HEK293T (cell line): ENCODE data around the gene TMEM232.

ENCODE experiments used
- PKNOX1 ChIP-seq: fragments of 450-650 bp; IDR thresholded peaks from 2 replicates; pipeline ENCODE4 v1.6.1; 2016
- SP1 ChIP-seq: fragments of 450-650 bp; IDR thresholded peaks from 2 replicates; pipeline ENCODE4 v1.6.1; 2017

- TF ChIP-seq SP1 (no peak), PKNOX1 (no peak)
Measured at GRCh38 chr5:110544603-110545002, 181.9 kb downstream of the TMEM232 start.
